HG03135 (cell line): Measurements from ENCODE around the gene TSPAN31.

Source experiments
- ATAC-seq: cut with Tn5 transposase; IDR thresholded peaks from one replicate; pipeline ENCODE4 v1.9.1; 2021; ENCODE audit warnings: mild to moderate bottlenecking, moderate library complexity; ENCODE audit not compliant: unreplicated experiment

The TSPAN31 gene

DNA sequence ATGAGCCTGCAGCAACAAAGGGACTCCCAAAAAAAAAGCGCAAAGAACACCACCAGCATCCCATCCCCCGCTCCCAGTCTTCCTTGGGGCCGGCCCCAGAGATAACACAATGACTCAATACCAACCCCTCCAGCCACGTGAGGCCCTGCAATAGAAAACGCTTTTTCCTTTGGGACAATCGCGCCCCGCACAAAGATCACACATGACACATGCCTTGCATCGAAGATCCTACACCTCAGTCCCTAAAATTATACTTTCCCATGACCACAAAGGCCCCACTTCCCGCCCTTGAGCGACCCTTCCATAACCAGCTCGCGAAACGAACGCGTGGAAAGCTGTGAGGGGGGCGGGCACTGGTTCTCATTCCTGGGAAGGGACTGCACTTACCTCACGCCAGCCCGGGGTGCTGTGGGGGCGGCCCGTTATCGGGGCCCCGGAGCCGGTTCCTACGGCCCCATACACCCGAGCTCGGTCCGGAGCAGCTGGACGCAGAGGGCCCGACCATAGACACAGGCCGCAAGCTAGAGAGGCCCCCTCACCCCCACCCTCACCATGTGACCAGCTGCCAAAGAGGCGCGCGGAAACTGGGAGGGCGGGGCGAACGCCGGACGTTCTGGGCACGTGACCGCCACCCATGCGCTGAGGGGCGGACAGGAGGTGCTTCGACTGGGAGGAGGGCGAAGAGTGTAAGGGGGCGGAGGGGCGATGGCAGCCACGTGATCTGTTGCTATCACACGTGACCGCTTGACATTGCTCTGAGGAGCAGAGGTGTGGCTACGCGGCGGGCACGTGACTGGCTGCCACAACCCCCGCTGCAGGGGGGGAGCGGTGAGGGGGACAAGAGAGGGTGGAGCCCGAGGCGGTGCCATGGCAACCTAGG lies 7.2 kb downstream of the TSPAN31 start, which contains the start of gene CDK4:
CDK4 (minus strand) TSS at position 523 of the 880 bp plus-strand sequence. CDS start 593 bp downstream, outside the sequence.
- peak; percentile 71 for ATAC-seq

DNA sequence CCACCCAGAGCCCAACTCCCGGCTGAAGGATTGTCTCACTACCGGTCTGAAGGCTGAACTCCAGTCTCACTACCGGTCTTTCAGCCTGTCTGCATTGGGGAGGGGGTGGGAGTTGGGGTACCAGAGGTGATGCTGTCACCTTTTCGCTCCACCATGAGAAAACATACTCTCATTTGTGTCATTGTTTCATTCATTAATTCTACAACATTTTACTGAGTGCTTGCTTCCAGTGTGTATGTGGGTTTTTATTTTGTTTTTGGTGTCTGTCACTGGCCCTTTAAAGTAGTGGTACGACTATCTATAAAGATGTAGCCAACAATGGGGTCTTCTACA lies 7.8 kb downstream of the TSPAN31 start:
- ATAC-seq: no peak

DNA sequence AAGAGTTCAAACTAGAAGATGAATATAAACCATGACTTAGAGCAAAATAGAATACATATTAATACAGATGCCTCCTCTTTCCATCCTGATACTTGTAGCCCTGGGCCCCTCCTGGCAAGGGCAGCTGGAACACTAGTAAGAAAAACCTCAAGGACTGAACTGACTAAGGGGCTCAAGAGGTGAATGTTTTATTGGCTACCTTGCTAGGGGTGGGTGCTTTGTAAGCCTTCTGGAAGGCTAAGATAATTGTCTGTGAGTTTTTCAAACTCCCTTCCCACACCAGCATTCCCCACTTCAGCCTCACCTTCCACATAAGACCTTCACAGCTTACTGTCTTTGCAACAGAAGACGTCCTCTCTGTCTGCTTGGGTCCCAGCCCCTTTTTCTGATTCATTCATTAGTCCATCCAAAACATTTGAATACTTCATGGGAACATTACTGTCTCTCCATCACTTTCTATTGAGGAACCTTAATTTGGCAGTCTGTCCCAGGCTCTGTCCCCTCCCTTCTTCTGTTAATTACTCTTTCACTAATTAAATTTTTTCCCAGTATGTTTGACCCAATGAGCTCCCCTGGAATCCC lies 9.0 kb downstream of the TSPAN31 start:
- ATAC-seq: no peak

DNA sequence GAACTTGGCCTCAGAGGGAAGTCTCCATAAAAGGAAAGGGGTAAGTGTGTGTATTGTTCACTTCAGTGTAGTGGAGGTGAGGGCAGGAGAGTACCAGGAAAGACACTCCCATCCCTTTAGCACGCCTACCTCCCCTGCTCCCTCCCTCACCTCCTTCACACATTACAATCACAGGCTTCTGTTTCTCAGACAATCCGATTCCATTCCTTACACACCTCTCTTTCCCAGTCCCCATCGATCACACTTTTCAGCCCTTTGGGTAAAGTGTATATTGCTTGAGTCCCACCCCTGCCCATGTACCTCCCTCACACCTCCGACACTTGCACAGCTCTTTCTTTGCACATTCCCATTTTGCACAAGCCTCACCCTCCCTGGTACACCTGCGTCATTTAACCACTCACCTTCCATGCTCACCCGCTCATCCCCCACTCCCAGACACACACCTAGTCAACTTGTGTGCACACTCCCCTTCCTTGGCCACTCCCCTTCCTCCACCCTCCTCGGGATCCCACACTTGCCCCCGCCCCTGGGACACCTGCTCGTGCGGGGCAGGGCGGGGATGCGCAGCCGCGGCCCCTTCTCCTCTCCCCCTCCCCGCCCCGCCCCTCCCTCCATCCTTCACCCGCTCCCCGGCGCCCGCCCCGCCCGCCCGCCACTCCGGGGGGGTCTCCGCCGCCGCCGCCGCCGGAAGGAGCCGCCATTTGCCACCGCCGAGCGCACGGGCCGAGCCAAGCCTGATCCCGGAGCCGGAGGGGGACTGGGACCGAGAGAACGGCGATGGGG lies 9.8 kb downstream of the TSPAN31 start, which contains the start of gene MARCHF9:
MARCHF9 (plus strand) TSS at position 693 of the 783 bp plus-strand sequence. CDS start 426 bp downstream, outside the sequence.
- peak; percentile 22 for ATAC-seq

DNA sequence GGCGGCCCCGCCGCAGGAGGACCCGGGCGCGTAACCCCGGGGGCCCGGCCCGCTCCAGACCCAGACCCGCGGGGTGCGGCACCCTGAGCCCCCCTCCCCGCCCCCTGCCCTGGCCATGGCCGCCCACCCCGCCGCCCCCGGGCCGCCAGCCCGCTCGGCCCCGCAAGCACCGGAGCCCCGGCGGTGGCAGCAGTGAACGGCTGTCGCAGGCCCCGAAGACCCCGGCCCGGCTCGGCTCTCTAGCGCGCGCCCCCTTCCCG lies 10.3 kb downstream of the TSPAN31 start:
- ATAC-seq: no peak

DNA sequence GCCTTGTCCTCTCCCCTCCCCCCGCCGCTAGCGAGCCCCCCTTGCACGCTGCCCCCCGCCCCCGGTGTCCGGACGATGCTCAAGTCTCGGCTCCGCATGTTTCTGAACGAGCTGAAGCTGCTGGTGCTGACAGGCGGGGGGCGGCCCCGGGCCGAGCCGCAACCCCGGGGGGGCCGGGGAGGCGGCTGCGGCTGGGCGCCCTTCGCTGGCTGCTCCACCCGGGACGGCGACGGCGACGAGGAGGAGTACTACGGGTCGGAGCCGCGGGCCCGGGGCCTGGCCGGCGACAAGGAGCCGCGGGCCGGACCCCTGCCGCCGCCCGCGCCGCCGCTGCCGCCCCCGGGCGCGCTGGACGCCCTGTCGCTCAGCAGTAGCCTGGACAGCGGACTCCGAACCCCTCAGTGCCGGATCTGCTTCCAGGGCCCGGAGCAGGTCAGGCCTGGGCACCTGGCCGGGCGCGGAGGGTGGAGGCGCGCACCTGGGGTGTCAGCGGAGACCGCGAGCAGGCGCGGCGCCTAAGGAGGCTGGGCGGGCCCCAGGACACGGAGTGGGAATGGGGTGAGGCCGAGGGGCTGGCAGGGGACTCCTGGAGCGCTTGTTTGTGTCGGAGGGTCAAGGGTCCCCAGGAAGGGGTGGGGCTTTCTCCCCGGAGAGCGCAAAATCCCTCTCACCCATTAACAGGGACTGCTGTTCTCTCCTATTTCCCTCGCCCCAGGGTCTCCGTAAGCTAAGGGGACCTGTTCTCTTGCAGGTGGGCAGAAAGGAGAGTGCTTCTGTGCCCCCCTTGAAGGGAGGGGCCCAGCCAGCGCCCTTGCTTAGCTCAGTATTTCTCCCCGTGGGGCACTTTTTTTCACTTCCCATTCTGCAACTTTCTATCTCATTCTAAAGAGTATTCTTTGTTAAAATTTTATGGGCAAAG lies 10.9 kb downstream of the TSPAN31 start:
- no peak for ATAC-seq

DNA sequence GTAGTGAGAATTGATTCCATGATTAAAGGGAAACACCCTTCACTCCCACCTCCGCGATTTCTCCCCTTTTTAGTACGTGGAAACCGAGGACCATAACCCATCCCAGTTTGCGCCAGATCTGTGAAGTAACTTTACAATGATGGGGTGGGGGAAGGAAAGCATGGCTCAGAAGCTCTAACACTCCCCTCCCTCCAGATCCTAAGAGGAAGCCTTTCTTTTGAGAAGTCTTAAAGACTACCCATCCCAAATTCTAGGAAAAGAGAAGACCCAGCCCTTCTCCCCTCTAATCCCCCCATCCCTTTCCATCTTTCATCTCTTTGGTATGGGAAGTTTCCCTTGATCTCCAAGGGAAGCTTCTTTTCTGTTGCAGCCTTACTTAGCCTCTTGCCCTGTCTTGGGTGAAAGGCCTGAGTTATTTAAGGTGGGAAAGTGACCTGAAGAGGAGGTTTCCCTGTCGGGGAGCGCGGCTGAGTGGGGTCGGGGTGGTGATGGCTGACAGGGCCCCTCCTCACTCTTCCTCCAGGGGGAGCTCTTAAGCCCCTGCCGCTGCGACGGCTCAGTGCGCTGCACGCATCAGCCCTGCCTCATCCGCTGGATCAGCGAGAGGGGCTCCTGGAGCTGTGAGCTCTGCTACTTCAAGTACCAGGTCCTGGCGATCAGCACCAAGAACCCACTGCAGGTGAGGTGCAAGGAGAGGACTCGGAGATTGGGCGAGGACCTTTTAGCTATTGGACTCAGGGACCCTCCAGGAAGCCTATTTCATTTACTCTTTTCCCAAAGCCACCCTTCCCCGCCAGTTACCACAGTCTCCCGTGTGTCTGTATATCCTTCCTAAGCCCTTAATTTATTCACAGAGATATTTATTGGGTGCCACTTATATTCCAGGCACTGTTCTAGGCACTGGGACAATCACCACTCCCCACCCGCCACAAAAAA lies 11.8 kb downstream of the TSPAN31 start:
- ATAC-seq: no peak

DNA sequence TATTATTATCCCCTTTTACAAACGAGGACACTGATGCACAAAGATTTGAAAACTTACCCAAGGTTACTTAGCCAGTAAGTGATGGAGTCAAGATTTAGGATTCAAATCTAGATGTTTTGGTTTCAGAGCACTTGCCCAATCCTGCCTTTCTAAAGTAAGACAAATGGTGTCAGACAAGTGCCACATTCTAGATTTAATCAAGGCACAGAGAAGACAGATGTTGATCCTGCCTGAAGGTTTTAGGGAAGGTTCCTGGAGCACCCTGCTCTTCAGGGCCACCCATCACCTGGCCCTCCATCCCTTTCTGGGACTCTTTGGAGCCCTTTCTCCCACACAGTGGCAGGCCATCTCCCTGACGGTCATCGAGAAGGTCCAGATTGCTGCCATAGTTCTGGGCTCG lies 12.9 kb downstream of the TSPAN31 start:
- ATAC-seq: no peak

DNA sequence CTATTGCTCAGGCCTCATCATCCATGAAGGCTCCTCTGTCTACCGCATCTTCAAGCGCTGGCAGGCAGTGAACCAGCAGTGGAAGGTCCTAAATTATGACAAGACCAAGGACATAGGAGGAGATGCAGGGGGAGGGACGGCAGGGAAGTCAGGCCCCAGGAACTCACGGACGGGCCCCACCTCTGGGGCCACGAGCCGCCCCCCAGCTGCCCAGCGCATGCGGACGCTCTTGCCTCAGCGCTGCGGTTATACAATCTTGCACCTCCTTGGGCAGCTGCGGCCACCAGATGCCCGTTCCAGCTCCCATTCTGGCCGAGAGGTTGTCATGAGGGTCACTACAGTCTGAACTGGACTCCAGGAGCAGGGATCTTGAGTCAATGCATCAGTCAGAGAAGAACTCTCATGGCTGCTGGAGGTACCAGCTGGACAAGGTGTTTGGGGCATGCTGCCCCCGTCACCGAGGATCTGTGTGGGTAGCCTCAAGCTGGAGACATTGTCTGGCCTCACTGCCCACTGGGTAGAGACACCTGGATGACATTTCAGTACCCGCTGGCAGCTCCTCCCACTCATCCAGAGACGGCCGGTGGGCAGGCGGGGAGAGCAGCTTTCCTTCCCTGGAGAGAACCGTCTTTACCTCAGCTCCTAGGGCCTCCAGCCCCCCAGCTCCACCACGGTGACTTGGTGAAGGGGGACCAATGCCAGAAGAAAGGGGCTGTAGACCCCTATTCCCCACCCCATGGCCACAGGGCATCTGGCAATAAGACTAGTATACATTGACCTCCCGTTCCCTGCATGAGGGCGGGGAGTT lies 13.9 kb downstream of the TSPAN31 start:
- ATAC-seq: no peak

DNA sequence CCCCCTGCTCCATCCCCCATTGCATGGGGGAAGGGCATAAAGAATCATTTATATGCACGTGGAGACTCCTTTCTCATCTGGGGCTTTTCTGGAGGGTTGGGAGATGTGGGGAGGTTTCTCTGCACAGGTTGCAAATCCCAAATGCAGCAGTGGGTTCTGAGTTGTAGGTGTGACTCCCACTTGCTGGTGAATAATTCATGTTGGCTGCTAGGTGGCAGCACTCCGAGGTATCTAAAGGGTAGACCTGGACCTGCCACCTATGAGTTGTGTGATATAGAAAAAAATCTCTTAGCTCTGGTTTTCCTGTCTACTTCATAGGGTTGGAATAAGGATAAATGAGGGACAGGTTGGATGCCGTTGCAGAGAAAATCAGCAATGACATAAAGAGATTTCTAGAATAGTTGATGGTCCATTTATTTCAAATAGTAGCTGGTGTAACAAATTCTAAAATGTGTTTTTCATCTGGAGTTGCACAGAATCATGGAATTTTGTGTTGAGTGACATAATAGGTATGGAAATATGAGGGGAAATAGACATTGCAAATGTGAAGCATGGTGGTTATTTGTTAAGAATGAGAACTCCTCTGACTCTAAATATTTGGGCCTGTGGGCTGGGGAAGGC lies 14.6 kb downstream of the TSPAN31 start:
- ATAC-seq: no peak

DNA sequence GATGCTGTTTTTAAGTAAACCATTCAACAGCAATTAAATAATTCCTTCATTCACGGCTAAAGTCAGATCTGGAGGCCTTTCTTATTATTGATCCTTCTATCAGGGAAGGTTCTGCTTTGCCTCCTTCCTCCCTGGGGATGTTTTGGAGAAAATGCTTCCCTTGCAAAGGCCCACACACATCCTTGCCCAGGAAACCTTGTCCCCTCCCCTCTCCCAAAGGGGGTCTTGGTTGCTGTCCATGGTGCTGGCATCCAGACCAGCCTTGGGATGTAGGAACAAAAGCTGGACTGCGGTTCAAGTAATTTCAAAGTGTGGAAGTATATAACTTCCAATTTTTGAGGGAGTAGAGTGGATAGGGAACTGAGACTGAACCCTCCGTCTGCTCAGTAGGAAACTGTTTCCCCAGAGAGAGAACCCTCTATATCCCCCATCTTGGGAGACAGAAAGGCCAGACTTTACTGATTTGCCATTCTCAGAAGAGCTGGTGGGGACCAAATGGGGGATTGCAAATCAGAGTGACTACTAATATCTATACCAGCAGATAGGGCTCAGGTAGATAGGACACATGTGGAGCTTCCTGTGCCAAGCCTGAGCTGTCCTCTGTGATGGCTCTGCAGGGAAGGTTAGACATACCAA lies 15.6 kb downstream of the TSPAN31 start:
- no peak for ATAC-seq

DNA sequence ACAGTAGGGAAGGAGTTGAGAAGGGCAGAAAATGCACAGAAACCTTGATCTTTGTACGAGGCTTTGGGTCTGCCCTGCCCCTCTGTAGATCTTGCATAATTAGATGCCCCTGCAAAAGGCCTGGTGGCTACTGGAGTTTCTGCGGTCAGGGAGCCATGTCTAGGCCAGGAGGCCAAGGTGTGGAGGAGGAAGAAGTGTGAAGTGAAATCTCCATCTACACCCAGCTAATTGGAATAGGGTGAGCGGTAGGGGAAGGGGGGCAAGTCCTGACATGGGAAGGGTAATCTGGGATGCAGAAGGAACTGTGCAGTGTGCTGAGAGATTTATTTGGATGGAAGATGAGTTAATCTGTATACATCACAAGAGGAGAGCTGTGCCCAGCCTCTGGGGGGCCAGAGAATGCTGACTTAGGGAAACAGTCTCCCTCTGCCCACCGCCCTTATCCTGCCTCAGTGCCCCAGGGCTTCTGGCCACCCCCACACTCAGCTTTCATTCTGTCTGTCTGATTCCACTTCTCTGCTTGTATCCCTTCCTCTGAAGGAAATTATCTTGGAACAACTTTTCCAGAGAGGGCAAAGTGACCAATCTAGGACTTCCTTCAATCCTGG lies 16.7 kb downstream of the TSPAN31 start:
- ATAC-seq: no peak

DNA sequence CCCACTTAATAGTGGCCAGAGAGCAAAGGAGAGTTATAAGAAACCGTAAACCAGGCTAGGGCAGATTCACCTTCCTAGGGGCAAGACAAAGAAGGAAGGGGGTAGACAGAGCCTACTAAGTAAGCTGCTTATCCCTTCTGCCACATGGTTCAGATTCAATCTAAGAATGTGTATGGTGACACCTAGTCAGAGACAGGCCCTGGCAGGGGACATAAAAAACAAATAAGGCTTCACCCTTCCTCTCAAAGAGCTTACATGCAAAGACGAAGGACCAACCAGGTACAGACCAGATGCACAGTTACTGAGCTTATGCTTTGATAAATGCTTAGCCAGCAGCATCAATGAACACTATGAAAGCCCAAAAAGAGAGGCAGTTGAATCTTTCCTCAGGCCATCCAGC lies 17.6 kb downstream of the TSPAN31 start:
- no peak for ATAC-seq

DNA sequence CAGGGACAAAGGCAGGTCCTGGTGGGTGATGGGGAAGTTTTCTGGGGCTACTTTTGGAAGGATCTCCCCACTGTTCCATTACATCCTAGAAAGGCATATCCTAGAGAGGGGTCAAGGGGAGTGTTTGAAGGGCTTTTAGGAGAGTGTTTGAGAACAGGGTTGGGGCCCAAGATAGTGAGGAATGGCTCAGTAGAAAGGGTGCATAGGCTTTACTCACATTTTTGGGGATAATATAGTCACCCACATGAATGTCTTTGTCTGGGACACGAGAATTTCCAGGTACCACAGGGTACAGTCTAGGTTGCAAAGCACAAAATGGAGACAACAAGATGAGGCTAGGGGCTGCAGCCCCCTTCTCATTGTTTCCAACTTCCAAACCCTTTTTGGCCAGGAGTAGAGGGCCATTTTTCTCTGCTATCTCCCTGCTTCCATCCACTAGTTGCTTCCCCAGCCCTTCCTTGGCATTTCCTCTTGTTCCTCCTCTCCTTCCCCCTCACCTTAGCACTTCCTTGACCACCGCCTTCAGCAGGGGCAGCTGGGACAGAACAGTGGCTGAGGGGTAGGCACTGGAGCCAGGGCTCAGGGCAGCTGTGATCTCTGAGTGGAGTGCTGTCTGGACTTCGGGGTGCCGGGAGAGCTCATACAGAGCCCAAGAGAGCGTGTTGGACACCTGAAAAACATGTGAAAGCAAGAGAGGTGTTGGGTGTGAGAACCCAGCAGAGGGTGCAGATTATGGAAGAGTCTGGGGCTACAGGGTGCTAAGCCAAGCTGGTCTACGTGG lies 19.2 kb downstream of the TSPAN31 start:
- no peak for ATAC-seq

DNA sequence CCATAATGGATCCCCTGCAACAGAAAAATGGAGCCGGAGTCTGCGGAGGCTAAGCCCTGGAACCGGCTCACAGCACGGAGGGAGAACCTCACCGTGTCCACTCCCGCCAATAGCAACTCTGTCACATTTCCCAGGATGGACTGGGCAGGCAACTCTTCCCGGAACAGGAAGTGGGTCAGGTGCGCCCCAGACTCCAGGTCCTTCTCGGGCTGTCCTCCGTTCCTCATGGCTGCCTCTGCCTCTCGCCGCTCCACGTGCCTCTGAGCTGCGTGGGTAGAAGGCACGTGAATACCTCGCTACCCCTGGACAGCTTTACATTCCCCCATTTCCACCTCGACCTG lies 19.8 kb downstream of the TSPAN31 start:
- no peak for ATAC-seq

DNA sequence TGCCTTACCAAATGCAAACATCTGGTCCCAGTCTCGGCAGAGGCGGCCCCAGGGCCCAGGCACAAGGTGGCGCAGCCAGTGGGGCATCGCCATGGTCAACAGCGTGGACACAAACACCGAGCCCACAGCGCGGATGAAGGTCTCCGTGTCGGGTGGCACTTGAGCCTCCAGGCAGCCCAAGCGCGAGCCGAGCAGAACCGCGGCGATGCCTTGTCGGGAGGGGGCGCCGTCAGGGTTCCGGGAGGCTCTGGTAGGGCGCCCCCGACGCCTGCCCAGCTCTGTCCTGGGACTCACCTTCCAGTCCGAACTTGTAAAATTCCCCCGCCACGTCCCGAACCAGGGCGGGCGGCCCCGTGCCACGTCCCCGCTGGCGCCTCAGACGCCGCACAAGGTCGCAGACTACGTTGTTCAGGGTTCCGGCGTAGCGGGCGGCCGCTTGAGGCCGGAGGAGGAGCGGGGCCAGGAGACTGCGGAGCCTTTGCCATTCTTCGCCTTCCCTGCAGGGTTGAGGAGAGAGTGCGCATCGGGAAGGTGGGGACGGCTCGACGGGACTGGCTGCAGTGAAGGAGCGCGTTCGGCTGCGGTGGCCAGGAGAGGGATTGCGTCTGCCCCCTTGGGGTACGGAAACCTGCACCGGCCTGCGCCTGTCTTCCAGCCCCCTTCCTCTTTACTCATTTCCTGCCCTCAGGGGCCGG lies 20.3 kb downstream of the TSPAN31 start:
- no peak for ATAC-seq
